Frontal cortex (tissue), 1 donor: ENCODE results near the gene BANP. TPM values are rescaled to one million over a fixed set of nuclear protein-coding genes. Genes with fewer than 3 reads are reported as not detected.

ENCODE experiments used
- small RNA-seq: library from RNA; depleted of rRNA; stranded (forward); fragments of <200 nt; gene quantifications from one replicate; pipeline ENCODE3, GENCODE V24; 2014
- total RNA-seq: library from RNA; depleted of rRNA; stranded (reverse); fragments of >200 nt; gene quantifications from one replicate; pipeline ENCODE4 v1.2.3, GENCODE V29; 2014

The BANP gene
- total RNA-seq, 1 donor from 2014 or later, result 40.8 TPM

Small RNA genes lying within 50 kb of the gene (small RNA-seq; reads per million reads assigned to genes)
- gene AC127455.1, result not detected

Other genes with a start within 250 kb of the BANP start
- 19.2 TPM for gene KLHDC4, start 185.4 kb upstream of the BANP start, total RNA-seq
- gene SLC7A5, start 81.9 kb upstream of the BANP start, total RNA-seq, result 13.9 TPM
- gene CA5A, start 14.9 kb upstream of the BANP start, total RNA-seq, result not detected